ENCODE measurements around the gene CCDC50.

Gene CCDC50

DNA sequence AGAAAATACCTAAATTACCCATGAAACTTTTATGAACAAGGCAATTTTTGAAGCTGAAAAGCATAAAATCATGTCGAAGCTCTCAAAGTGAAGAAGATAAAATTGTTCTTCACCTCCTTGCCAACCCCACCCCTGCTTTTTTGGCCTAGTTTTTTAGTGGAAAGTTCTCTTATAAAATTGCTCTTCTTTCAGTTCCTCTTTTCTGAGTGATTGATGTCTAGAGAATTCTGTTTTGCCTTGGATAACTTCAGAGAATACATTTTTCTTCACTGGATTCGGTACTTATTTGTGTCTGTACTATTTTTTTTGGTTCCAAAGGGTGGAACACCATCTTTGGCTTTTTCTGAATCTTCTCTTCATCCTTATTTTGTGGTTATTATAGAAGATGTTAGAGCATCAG lies 106.8 kb downstream of the CCDC50 start:
- H3K9me3 Mint-ChIP-seq, result peaks cover 9% of the 10 kb centered on the region
- H3K27ac Mint-ChIP-seq, result no peak overlapping the region
- no peaks in the 10 kb centered on the region for H3K4me1 Mint-ChIP-seq
- no peaks in the 10 kb centered on the region for H3K27me3 Mint-ChIP-seq
- H3K4me3 Mint-ChIP-seq, result no peak overlapping the region
- no peaks in the 10 kb centered on the region for H3K36me3 Mint-ChIP-seq

DNA sequence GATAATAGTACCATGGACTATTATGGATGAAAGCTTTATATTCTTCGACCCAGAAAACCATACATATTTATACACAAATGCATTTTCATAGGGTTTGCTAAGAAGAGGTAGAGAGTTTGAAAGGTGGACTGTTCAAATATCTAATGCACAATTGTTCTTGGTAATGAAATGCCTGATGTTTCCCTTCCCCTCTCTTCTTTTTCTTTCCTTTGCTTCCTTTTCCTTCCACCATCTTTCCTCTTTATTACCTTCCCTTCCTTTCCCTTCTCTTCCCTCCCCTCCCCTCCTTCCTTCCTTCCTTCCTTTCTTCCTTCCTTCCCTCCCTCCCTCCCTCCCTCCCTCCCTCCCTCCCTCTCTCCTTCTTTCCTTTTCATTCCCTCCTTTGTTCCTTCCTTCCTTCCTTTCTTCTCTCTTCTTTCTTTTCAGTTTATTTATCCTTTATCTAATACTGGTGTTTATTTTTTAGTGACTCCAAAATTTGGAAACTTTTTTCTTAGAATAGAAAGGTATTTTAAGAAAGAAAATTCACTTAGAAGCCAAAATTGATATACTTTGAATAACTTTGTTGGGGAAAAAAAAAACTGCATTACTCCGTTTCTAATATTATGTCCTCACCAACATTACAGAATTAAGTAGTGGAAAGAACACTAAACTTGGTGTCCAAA lies 109.1 kb downstream of the CCDC50 start:
- H3K27me3 Mint-ChIP-seq, result no peaks in the 10 kb centered on the region
- no peaks in the 10 kb centered on the region for H3K4me1 Mint-ChIP-seq
- H3K27ac Mint-ChIP-seq, result no peak overlapping the region
- H3K9me3 Mint-ChIP-seq, result peaks cover 4% of the 10 kb centered on the region
- no peak overlapping the region for H3K4me3 Mint-ChIP-seq
- no peaks in the 10 kb centered on the region for H3K36me3 Mint-ChIP-seq

DNA sequence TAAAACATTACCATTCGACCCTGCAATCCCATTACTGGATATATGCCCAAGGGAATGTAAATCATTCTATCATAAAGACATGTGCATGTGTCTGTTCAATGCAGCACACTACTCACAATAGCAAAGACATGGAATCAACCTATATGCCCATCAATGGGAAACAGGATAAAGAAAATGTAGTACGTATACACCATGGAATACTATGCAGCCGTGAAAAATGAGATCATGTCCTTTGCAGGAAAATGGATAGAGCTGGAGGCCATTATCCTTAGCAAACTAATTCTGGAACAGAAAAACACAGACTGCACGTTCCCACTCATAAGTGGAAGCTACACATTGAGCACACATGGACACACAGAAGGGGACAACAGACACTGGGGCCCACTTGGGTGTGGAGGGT lies 111.3 kb downstream of the CCDC50 start:
- Mint-ChIP-seq H3K27ac (no peak overlapping the region), H3K27me3 (no peaks in the 10 kb centered on the region), H3K9me3 (peaks cover 4% of the 10 kb centered on the region), H3K4me1 (no peaks in the 10 kb centered on the region), H3K36me3 (no peaks in the 10 kb centered on the region), H3K4me3 (no peak overlapping the region)

DNA sequence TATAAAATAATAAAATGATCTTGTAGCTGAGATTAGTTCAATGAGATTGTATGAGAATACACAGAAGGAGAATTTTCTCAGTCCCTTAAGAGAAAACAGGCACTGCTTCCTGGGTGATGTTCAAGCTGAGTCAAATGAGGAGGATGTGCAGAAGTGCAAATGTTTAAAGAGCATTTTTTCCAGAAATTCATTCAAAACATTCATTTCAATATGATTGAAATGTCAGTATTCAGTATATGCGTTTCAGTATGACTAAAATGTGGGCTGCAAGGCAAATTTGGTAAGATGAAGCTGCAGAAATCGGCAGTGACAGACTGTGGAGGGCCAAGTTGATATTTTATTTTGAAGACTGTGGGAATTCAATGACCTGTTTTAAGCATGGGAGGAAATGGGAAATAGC lies 112.5 kb downstream of the CCDC50 start:
- Mint-ChIP-seq H3K4me1 (no peaks in the 10 kb centered on the region), H3K4me3 (no peak overlapping the region), H3K36me3 (no peaks in the 10 kb centered on the region), H3K27me3 (no peaks in the 10 kb centered on the region), H3K27ac (no peak overlapping the region), H3K9me3 (peaks cover 4% of the 10 kb centered on the region)

DNA sequence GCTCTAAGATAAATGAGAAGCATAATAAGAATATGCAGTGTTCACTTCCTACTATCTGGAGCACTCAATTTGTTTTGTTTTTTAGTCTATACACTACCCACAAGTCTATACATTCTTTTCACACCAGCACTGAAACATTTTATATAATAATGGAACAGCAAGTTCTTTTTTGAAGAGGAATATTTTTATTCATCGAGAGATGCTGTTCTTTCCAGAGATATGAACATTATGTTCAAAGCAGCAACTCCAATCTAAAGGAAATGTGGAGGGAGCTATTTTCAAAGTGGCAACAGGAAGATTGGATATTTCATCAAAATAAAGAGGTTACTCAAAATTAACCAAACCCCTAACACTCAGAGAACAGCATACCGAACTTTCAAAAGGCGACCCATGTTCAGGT lies 115.4 kb downstream of the CCDC50 start:
- peaks cover 10% of the 10 kb centered on the region for H3K9me3 Mint-ChIP-seq

More for the DNA sequence above, 115.4 kb downstream of the CCDC50 start:
- no peak overlapping the region for H3K27ac Mint-ChIP-seq
- no peaks in the 10 kb centered on the region for H3K4me1 Mint-ChIP-seq
- no peaks in the 10 kb centered on the region for H3K36me3 Mint-ChIP-seq
- H3K4me3 Mint-ChIP-seq, result no peak overlapping the region
- no peaks in the 10 kb centered on the region for H3K27me3 Mint-ChIP-seq

All from activated naive CD4-positive, alpha-beta T cell treated with anti-CD3 and anti-CD28 coated beads, Interleukin-2, amount 50 U/mL, for 24 hours (primary cell).